Fibroblast of the conjunctiva (primary cell): ENCODE measurements around the gene CDK13.
"Not testable (repeated sequence)": the region's sequence is repeated elsewhere in the genome, so short reads cannot be mapped to it uniquely, and the experiment has no call there.

Experiments
- DNase-seq: peaks from one replicate; pipeline ENCODE4 v3.0.0-alpha.2; 2010; ENCODE audit warnings: low read depth

CDK13 gene

DNA sequence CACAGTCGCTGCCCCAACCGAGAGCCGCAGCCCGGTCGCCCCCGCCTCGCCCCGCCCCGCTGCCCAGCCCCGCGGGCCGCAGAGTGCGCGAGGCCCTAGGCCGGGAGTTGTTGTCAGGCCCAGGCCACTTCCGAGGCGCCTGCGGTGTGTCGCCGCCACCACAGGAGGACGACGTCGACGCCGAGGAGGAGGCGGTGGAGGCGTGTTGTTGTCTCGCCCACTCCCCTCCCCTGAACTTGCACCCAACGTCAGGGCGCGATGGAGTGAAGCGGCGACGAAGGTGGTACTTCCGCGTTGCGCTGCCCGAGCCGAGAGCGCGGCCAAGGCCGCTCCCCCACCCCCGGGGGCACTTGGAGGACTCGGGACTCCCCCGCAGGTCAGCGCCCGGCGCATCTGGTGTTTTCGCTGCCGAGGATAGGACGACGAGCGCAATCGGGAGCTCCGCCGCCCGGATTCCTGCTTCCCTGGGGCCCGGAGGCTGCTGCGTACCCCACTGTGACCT is at the start of gene CDK13:
TSS of gene CDK13 (plus strand) at position 286 of the 502 bp plus-strand sequence. CDS start 386 bp downstream, outside the sequence.
- peak; percentile 68 for DNase-seq

DNA sequence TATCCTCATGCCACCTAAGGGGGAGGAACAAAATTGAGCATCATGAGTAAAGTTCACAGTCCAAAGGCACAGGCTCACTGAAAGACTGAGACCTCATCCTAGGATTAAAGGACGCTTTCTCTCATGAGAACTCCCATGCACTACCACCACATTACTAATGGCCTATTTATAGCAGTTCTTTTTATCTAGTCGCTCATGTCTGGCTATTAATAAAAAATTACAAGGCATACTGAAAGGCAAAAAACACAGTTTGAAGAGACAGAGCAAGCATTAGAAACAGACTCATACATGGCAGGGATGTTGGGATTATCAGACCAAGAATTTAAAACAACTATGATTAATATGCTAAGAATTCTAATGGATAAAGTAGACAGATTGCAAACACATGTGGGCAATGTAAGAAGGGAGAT is 46.0 kb upstream of the CDK13 start:
- no peak for DNase-seq

DNA sequence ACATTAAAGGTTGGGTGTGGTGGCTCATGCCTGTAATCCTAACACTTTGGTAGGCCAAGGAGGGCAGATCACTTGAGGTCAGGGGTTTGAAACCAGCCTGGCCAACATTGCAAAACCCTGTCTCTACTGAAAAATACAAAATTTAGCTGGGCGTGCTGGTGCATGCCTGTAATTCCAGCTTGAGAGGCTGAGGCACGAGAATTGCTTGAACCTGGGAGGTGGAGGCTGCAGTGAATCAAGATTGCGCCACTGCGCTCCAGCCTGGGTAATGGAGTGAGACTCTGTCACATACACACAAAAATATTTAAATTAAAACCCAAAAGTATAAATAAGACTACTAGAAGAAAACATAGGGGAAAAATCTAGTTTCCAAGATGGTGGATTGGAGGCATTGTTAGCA is 41.9 kb upstream of the CDK13 start:
- DNase-seq, result no peak

DNA sequence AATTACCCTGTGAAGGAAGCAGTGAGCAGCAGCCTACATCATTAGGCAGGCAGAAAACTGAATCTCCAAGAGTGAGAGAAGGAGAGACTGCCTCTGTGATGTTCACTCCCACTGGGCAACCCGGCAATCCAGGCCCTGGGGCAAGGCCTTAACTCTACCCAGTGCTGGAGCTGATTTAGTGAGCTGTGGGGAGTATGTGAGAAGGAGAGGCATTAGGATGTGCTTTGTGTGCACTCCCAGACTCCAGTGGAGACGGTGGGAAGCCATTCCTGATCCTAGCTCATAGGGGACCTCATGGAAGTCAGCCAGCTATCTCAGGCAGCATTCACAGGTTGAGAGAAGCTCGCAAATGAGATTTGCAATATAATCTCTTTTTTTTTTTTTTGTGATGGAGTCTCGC is 41.1 kb upstream of the CDK13 start:
- DNase-seq, result no peak

DNA sequence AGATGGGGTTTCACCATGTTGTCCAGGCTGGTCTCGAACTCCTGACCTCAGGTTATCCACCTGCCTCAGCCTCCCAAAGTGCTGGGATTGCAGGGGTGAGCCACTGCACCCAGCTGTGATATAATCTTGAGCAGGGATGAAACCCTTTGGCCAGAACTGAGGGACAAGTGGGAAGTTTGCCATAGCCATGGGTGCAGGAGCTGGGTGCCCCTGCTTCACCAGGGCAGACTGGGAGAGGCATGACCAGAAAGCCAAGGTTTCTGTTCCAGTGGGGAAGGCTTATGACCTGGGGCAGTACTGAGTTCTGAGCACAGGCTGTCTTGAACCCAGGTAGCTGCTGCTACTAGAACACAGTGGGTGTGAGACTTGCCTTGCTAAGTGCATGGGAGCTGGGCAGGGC is 40.5 kb upstream of the CDK13 start:
- no peak for DNase-seq

DNA sequence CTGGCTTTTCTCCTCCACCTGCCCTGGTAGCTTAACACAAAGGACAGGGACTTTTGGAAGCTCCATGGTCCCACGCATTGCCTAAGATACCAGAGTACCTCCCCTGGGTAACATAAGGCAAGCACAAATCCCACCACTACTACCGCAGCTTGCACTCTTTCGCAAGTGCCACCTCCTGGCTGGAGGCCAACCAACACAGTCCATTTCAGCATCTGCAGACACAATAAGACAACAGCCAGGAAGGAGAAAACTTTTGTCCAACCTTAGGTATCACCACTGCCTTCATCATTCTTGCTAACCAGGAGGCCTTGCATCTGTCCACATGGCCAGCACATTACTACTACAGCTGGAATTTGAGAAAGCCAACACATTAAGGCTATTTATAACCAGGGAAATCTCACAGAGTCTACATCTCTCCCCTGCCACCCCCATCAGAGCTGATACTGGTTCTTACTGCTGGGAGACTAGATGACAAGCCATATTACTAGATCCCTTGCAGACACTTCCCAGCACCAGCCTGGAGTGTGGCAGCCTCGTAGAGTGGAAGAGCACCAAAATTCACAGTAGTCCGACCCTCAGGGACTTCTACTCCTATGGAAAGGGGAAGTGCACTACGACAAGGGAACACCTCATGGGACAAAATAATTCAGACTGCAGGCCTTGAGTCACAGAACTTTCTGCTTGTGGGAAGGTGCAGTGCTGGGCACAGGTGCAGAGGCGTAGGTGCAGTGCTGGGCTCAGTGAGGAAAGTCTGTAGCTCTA is 39.8 kb upstream of the CDK13 start:
- DNase-seq, result no peak

DNA sequence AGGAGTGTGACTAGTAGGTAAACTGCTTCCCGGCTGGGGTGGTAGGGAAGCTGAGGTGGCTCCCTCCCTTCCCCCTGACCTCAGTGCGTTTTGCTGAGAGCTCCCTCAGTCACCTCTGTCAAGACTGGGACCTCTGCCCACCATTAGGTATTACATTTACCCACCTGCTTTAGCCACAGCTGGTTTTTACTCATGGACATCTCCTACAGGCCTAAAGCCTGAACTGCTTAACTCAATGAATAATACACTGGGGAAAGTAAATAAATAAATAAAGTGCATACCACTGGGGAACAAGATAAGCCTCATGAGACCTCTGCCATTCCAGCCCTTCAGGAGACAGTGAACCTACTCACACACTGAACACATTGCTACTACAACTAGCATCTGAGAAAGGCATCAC is 38.9 kb upstream of the CDK13 start:
- no peak for DNase-seq

DNA sequence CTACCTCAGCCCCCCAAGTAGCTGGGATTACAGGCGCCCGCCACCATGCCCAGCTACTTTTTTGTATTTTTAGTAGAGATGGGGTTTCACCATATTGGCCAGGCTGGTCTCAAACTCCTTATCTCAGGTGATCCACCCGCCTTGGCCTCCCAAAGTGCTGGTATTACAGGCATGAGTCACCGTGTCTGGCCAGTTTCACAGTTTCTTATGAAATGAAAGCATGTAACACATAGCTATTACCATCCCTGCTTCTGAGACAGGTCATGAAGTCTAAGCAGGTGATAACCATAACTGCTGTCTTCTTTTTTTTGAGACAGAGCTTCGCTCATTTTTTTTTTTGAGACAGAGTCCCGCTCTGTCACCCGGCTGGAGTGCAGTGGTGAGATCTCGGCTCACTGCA is 34.2 kb upstream of the CDK13 start:
- not testable (repeated sequence) for DNase-seq

DNA sequence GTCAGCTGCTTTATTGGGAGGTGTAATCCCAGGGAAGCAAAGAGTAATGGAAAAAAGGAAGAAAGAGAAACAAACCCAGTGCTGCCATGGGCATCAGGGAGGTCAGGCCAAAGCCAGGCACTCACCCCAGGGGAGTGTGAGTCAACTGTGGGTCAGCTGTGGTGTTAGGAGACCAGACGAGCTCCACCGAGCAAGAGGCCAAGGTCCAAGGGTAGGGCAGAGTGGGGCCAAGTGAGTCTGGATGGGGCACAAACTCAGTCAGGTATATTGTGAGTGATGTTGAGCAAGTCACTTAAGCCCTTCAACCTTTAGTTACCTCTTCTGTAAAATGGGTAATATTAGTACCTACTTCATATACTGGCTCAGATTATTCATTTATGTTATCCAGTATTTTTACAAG is 30.4 kb upstream of the CDK13 start:
- no peak for DNase-seq

DNA sequence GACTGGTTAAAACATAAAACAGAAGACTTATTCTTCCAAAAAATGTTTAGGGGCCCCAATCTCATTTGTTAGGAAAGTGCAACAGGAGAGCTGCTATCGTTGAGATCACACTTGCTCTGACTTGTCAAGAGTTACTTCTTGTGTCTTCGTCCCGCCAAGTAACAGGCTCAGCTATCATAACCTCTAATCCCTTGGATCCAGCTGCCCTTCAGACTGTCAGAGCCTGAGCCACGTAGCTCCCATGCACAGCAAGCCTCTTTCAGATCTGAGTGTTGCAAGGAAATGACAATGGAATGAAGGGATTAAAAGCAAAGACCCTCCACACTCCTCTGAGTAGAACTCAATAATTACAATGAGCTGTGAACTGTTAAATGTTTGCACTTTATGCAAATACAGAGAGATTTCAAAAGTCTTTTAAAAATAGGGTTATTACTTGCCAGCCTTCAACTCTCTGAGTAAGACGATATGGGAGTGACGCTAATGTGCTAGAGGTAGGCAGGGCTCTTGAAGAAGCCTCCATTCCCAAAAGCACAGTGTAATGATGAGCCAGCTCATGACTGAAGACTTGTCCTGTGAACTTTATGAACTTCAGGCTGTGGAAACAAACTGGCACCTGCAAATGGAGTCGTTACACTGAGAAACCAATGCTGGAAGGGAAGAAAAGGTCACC is 28.4 kb upstream of the CDK13 start:
- no peak for DNase-seq

DNA sequence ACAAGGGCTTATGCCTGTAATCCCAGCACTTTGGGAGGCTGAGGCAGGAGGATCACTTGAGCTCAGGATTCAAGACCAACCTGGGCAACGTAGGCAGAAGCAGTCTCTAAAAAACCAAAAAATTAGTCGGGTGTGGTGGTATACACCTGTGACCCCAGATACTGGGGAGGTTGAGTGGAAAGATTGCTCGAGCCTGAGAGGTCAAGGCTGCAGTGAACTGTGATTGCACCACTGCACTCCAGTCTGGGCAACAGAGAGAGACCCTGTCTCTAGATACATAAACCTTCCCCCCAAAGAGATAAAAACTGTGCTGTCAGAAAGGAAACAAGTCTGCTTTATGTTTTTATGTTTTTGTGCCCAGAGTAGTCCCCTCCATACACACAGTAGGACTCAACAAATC is 27.5 kb upstream of the CDK13 start:
- DNase-seq, result no peak

DNA sequence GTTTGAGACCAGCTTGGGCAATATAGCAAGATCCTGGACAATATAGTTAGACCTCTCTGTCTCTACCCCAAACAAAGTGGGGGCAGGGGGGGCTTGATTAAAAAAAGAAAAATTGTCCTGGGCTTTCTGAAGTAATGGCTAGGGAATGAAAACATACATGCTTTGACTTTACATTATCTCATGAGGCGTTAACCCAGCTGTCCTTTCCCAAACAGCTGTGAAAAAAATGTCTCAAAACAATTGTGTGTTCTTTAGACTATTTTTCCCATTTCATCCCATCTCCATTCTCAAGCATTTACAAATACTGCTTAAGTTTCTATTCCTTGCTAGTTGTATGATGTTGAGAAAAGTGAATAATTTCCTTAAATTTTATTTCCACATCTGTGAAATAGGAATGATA is 27.0 kb upstream of the CDK13 start:
- DNase-seq, result no peak

DNA sequence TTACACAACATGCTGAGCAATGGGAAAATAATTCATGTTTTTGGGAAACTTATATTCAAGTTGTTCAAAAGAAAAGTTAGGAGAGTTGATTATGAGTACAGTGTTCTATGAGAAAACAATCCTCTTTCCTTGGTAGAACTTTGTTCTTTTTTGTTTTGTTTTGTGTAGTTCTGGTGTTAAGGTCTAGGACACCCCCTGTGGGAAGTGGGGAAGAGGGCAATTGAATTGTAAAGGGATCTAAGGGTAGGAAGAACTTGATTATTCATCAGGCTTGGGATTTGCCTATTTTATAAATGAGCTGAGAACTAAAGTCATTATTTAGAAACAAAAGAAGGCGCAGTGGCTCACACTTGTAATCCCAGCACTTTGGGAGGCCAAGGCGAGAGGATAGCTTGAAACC is 25.9 kb upstream of the CDK13 start:
- no peak for DNase-seq

DNA sequence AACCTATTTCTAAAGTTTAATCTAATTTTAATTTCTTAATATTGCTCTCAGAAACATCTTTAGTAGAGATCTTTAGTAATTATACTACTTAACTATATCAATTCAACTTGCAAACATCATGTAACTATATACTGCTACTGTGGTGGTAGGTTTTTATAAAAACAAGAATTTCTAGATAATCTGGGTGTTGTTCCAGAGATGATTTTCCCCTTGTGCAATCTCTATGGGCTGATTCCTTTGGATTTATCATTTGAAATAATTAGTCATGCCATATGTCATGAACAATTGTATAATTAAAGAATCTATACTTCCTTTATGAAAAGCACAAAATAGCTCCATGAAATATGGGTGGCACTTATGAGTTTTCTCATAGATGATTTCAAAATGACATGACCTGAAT is 23.9 kb upstream of the CDK13 start:
- DNase-seq, result no peak

DNA sequence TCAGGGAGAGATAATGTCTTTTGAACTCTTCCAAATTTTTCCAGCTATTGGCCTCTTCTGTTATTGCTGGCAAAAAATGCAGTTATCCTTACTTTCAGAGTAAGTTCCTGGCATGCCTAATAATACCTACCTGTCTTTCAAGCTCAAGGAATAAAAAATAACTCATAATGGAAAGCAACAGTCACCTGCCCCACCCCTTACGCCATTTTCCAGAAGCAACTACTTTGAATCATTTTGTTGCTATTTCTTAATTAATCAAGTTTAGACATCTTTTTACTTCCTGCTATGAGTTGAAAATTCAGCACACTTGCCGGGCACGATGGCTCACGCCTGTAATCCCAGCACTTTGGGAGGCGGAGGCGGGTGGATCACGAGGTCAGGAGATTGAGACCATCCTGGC is 23.0 kb upstream of the CDK13 start:
- DNase-seq, result no peak

DNA sequence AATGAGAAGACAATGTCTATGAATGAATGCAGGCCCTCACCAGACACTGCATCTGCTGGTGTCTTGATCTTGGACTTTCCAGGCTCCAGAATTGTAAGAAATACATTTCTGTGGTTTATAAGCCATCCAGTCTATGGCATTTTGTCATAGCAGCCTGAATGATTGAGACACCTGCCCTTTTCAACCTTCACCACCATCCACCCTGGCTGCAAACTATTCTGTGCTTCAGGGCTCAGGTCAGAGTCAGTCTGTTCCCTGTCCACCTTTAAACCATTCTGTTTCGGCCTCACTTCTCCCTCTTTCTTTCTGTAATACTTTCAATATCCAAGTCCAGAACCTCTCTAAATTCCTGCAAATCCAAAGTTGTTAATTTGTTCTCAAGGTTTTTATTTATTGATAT is 15.9 kb upstream of the CDK13 start:
- no peak for DNase-seq

DNA sequence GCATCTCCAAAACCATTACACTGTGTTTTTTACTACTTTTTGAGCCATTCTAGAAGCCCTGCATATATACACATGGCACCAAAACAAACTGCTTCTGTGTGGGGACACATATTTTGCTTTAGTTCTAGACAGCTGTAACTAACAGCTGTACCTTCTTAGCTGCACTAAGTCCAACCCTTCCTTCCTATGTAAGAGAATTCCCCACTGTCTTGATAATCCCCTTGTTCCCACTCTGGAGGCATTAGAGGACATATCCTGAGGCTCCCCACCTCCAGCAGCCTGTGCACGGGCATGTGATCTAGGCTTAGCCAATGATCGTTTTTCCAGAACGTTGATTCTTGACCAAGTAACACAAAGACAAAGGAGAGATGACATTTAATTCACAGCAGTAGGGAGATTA is 13.3 kb upstream of the CDK13 start:
- no peak for DNase-seq

DNA sequence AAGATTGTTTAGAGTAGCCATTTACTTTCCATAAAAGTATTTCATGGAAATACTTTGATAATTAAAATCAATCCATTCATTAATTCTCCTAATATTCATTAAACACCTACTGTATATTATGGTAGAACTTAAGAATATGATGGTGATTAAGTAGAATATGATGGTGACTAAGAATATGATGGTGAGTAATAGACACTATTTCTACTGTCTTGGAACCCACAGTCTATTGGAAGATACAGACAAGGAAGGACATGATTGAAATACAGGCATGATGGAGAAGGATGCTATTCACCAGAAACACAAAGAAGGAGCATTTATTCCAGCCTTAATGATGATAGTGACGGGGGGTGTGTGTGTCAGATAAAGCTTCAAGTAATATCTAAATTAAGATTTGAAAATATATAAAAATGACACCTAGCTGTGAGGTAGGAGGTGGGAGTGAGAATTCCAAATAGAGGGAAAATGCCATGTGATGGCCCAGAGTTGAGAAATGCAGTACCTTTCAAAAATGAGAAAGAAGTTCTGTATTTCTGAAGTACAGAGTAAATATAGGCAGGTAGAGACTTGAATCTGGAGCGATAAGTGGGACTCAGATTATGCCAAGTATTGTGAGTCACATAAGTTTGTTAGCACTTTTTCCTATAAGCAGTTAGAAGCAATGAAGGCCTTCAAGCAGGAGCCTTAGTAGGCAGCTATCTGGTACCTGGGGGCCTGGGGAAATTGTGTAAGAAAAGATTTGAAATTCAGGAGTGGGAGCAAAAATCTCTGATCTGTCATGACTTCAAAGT is 12.5 kb upstream of the CDK13 start:
- no peak for DNase-seq

DNA sequence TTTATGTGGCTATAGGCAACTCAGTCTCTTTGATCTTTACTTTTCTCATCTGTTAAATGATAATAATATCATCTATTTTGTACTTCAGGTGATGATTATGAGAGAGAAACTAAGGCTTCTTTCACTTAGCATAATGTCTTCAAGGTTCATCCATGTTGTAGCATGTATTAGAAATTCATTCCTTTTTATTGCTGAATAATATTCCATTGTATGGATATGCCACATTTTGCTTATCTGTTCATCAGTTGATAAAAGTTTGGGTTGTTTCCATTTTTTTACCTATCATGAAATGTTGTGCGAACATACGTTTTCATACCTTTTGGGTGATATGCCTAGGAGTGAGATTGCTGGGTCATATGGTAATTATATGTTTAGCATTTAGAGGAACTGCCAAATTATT is 7.2 kb upstream of the CDK13 start:
- no peak for DNase-seq

DNA sequence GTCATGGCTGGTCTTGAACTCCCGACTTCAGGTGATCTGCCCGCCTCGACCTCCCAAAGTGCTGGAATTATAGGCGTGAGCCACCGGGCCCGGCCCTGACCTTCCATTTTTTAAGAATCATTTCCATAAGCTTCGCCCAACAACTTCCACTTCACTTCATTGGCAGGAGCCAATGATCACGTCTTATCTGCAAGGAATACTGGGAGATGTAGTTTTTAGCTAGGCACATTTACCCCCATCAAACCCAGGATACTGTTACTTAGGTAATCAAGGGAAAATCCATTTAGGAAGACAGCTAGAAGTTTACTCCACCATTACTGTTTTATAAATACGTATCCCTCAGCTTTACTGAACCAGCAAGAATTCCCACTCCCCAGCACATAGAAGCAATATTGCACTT is 3.4 kb upstream of the CDK13 start:
- no peak for DNase-seq

DNA sequence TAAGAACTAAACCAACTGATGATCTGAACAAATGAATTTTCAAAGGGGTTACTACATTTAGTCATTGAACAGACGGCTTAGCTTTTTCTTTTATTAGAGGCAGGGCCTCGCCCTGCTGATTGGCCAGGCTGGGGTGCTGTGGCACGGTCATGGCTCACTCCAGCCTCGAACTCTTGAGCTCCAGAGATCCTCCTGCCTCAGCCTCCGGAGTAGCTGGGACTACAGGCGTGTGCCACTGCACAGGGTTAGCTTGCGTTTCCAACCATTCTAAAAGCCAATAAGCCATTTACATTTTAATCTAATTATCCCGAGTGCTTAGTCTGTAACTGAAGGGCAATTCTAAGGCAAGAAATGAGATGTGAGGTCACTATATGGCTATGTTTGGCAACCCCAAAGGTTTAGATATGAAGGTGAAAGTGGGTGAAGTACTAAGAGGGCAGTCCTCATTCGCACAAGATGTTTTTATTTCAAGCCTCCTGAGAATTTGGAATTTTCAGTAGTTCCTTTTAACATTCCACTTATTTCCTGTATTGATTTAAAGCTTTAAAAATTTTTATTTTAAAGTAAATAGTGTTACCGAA is 1.6 kb upstream of the CDK13 start:
- no peak for DNase-seq
